MCF 10A (cell line): ENCODE data around the gene COTL1. TPM values are rescaled to one million over a fixed set of nuclear protein-coding genes. Genes with fewer than 3 reads are reported as not detected.
A peak's percentile ranks its signal among the peaks of the same experiment; 100 is the strongest.

Experiments
- BruUV-seq: library from RNA; stranded (reverse); fragments of 400-500 nt; replicated peaks from 2 replicates; lab custom pipeline; 2021; lab: Mats Ljungman, UMichigan
- CTCF ChIA-PET: fragments of 300-600 bp; sonication (Branson Sonifier 250); formaldehyde crosslinking; extraction: SDS; loops from one replicate; lab custom pipeline; 2021; ENCODE audit warnings: antibody characterized with exemption, inconsistent platforms; lab: Yijun Ruan, JAX
- POLR2A ChIA-PET: fragments of 300-600, 350-650 bp; sonication (Branson Sonifier 250); formaldehyde crosslinking; extraction: SDS; loops from one replicate; lab custom pipeline; 2020; ENCODE audit warnings: antibody characterized with exemption, inconsistent platforms; lab: Yijun Ruan, JAX
- DNase-seq: peaks from one replicate; pipeline ENCODE4 v3.0.0-alpha.2; 2018; ENCODE audit not compliant: unreplicated experiment
- H3K27ac Mint-ChIP-seq: one replicate; pipeline ENCODE4 v1.8.0; 2022; ENCODE audit warnings: mild to moderate bottlenecking, low read depth, mixed read lengths; ENCODE audit not compliant: unreplicated experiment
- H3K27me3 Mint-ChIP-seq: one replicate; pipeline ENCODE4 v1.8.0; 2022; ENCODE audit warnings: mixed read lengths; ENCODE audit not compliant: insufficient read depth, unreplicated experiment
- H3K36me3 Mint-ChIP-seq: one replicate; pipeline ENCODE4 v1.8.0; 2022; ENCODE audit warnings: mild to moderate bottlenecking, moderate library complexity, mixed read lengths; ENCODE audit not compliant: insufficient read depth, unreplicated experiment
- H3K4me1 Mint-ChIP-seq: one replicate; pipeline ENCODE4 v1.8.0; 2022; ENCODE audit warnings: mixed read lengths; ENCODE audit not compliant: insufficient read depth, unreplicated experiment
- H3K4me3 Mint-ChIP-seq: one replicate; pipeline ENCODE4 v1.8.0; 2022; ENCODE audit warnings: mild to moderate bottlenecking, moderate library complexity, mixed read lengths; ENCODE audit not compliant: unreplicated experiment
- H3K9me3 Mint-ChIP-seq: one replicate; pipeline ENCODE4 v1.8.0; 2022; ENCODE audit warnings: mixed read lengths; ENCODE audit not compliant: unreplicated experiment
- CTCF ChIP-seq: fragments of 200-600 bp; IDR thresholded peaks from one replicate; pipeline ENCODE4 v1.8.0; 2022; ENCODE audit warnings: antibody characterized with exemption, mild to moderate bottlenecking; ENCODE audit not compliant: unreplicated experiment
- intact Hi-C: fragments of 100-400 bp; cut with micrococcal nuclease; formaldehyde crosslinking; loops from 2 replicates; pipeline ENCODE4 v1.14.1; 2022
- total RNA-seq: library from RNA; stranded (reverse); gene quantifications from 2 replicates; pipeline ENCODE4 v1.2.3, GENCODE V29; 2022

COTL1 gene
- total RNA-seq, 1 experiment from 2014 or later, result 269 TPM

GRCh38 chr16:84534815-84535214 lies 83.1 kb downstream of the COTL1 start:
- no peak for TF ChIP-seq CTCF
- Mint-ChIP-seq H3K4me1 (peaks cover 13% of the 10 kb centered on the region), H3K4me3 (no peak overlapping the region), H3K36me3 (no peaks in the 10 kb centered on the region), H3K9me3 (no peaks in the 10 kb centered on the region), H3K27ac (no peak overlapping the region), H3K27me3 (no peaks in the 10 kb centered on the region)
- intact Hi-C loops, result no loop called here
- POLR2A ChIA-PET, result interaction anchor here (0.9 kb wide), 1 partner anchor 9 kb away, joined by 4 read pairs; no protein-coding TSS in a partner anchor
- BruUV-seq, result no TSS peak
- DNase-seq, result no peak
- CTCF ChIA-PET, result no interaction called here

- CTCF ChIA-PET, result interaction anchor here (0.6 to 1.6 kb wide), 9 partner anchors 8 to 1188 kb away, joined by 3 to 5 read pairs (median 4); no protein-coding TSS in a partner anchor
- POLR2A ChIA-PET, result interaction anchor here (0.8 to 1.6 kb wide), 3 partner anchors 29 to 86 kb away, joined by 3 to 6 read pairs (median 3); partner anchors contain the start of gene MEAK7
- peak overlapping the region; percentile 83 for H3K27ac Mint-ChIP-seq
- H3K36me3 Mint-ChIP-seq, result no peaks in the 10 kb centered on the region
- intact Hi-C loops, result no loop called here
- H3K9me3 Mint-ChIP-seq, result peaks cover 10% of the 10 kb centered on the region
- peak overlapping the region; percentile 30 for H3K4me3 Mint-ChIP-seq
- H3K4me1 Mint-ChIP-seq, result peaks cover 19% of the 10 kb centered on the region
- DNase-seq, result peak; percentile 30
- H3K27me3 Mint-ChIP-seq, result no peaks in the 10 kb centered on the region
- no peak for TF ChIP-seq CTCF
- no TSS peak for BruUV-seq
Observed at GRCh38 chr16:84532855-84533486, 84.9 kb downstream of the COTL1 start.

GRCh38 chr16:84532291-84532724 lies 85.6 kb downstream of the COTL1 start:
- POLR2A ChIA-PET, result interaction anchor here (0.7 to 1.6 kb wide), 3 partner anchors 17 to 87 kb away, joined by 3 to 6 read pairs (median 4); partner anchors contain the start of gene MEAK7
- H3K4me3 Mint-ChIP-seq, result peak overlapping the region; percentile 30
- DNase-seq, result peak; percentile 88

More at GRCh38 chr16:84532291-84532724, 85.6 kb downstream of the COTL1 start:
- CTCF ChIA-PET, result interaction anchor here (0.6 to 1.6 kb wide), 7 partner anchors 8 to 1188 kb away, joined by 3 to 5 read pairs (median 3); no protein-coding TSS in a partner anchor
- H3K36me3 Mint-ChIP-seq, result no peaks in the 10 kb centered on the region
- TF ChIP-seq CTCF, result no peak
- H3K4me1 Mint-ChIP-seq, result peaks cover 19% of the 10 kb centered on the region
- H3K27ac Mint-ChIP-seq, result peak overlapping the region; percentile 83
- peaks cover 10% of the 10 kb centered on the region for H3K9me3 Mint-ChIP-seq
- intact Hi-C loops, result no loop called here
- BruUV-seq, result no TSS peak
- H3K27me3 Mint-ChIP-seq, result no peaks in the 10 kb centered on the region
